Heart right ventricle (tissue), 16 donors: ENCODE measurements around the gene PIBF1. TPM values are rescaled to one million over a fixed set of nuclear protein-coding genes. Genes with fewer than 3 reads are reported as not detected.
"Not testable (repeated sequence)": the region's sequence is repeated elsewhere in the genome, so short reads cannot be mapped to it uniquely, and the experiment has no call there.

ENCODE experiments used
- ATAC-seq, 8 donors: fragments of 200-7000 bp; cut with Tn5 transposase; one replicate each; pipeline ENCODE4 v1.9.1; 2020; ENCODE audit warnings: mild to moderate bottlenecking in 8 of 8, moderate library complexity in 8 of 8, moderate number of reproducible peaks in 1 of 8
- DNase-seq, 2 donors: peaks; one replicate each; pipeline ENCODE4 v3.0.0-alpha.2; 2020
- H3K27ac ChIP-seq, 10 donors: fragments of 200-600 bp; sonication (generic) in 2 of 10; one replicate each; pipeline versions ENCODE4 v1.5.0 to v1.8.0; 2020 to 2022; ENCODE audit warnings: mild to moderate bottlenecking in 3 of 10
- H3K27me3 ChIP-seq, 7 donors: fragments of 200-600 bp; one replicate each; pipeline ENCODE4 v1.8.0; 2021 to 2022; ENCODE audit warnings: mild to moderate bottlenecking in 2 of 7
- H3K36me3 ChIP-seq, 9 donors: fragments of 200-600 bp; sonication (generic) in 1 of 9; one replicate each; pipeline versions ENCODE4 v1.5.0 to v1.8.0; 2020 to 2022; ENCODE audit warnings: mild to moderate bottlenecking in 2 of 9
- H3K4me1 ChIP-seq, 9 donors: fragments of 200-600 bp; sonication (generic) in 1 of 9; one replicate each; pipeline versions ENCODE4 v1.5.0 to v1.8.0; 2020 to 2022; ENCODE audit warnings: mild to moderate bottlenecking in 4 of 9
- H3K4me3 ChIP-seq, 10 donors: fragments of 200-600 bp; sonication (generic) in 2 of 10; one replicate each; pipeline versions ENCODE4 v1.5.0 to v1.8.0; 2020 to 2022; ENCODE audit warnings: mild to moderate bottlenecking in 7 of 10, moderate library complexity in 2 of 10
- H3K9me3 ChIP-seq, 11 donors: fragments of 200-600 bp in 10 of 11; sonication (generic) in 2 of 11; one replicate each; pipeline versions ENCODE4 v1.5.0 to v1.8.0; 2013 to 2022; ENCODE audit warnings: mild to moderate bottlenecking in 2 of 11, control low read depth in 1 of 11, moderate library complexity in 1 of 11
- WGBS, 2 donors: extraction: QIAGEN DNeasy Blood & Tissue Kit; methylation state at CpG; one replicate each; pipeline ENCODE4 v1.1.7; 2013; ENCODE audit warnings: inconsistent platforms in 1 of 2; 5-methylcytosine and 5-hydroxymethylcytosine counted together
- intact Hi-C, 10 donors: fragments of 100-400 bp; cut with DNase I; formaldehyde crosslinking; loops; one replicate each; pipeline versions ENCODE4 v1.11.1 to v1.14.2; 2022
- polyA plus RNA-seq, 2 donors: library from polyadenylated mRNA; stranded (reverse); fragments of 200-250 nt; gene quantifications; one replicate each; pipeline ENCODE4 v1.2.3, GENCODE V29; 2013
- total RNA-seq, 10 donors: library from RNA; stranded (reverse); fragmentation: NEBNext Ultra II Directional in 3 of 10; extraction: Animal tissue kit (Norgen Biotek cat#: 25700) in 3 of 10; gene quantifications; one replicate each; pipeline versions ENCODE4 v1.2.1 to v1.2.4, GENCODE V29; 2021 to 2023
- TF ChIP-seq, protein P1 (sequence below), 9 donors: fragments of 200-600 bp; sonication (generic) in 2 of 9; IDR thresholded peaks; one replicate each; pipeline versions ENCODE4 v1.5.0 to v1.8.0; 2021 to 2022; ENCODE audit warnings: antibody characterized with exemption in 9 of 9, mild to moderate bottlenecking in 5 of 9, moderate library complexity in 1 of 9
- donor health status: Arrhythmogenic right ventricular cardiomyopathy.
- donor health status: ischemic (EF 13 %, LVEDD 7.1; RV severe dilation, severe dysfunction).
- donor health status: healthy with polysubstance abuse.
- donor health status: DM: no; HTN: yes; CAD: no.
- donor health status: DM: no; HTN: no; CAD: no.
- donor health status: ischemic (EF 25% LVEDD 6.9; RV normal size, moderate dysfunction).
- donor health status: ischemic (EF 25% LVEDD 5.7; RV mildly dilated, moderate dysfunction).
- donor health status: healthy.
- donor health status: DM: yes; HTN: yes; CAD: no.
- donor health status: Ischemic cardiomyopathy.
- donor health status: ischemic (EF 35%, LVEDD 5.7; RV mildly dilated, moderate dysfunction).
- donor health status: nonischemic (EF 11% LVEDD 7.7; RV severe dilation, severe dysfunction).
- donor health status: DM: yes; HTN: yes; CAD: no.
- donor health status: PGD.
- donor health status: ischemic (EF 29% LVEDD 5.4; RV normal size, mild dysfunction).
- donor health status: nonischemic (EF 23%, LVEDD 6.1; RV moderate dilation, normal function).

The PIBF1 gene
- total and polyA plus RNA-seq, 12 donors, result 7.5 to 20.9 (median 16.7) TPM

DNA sequence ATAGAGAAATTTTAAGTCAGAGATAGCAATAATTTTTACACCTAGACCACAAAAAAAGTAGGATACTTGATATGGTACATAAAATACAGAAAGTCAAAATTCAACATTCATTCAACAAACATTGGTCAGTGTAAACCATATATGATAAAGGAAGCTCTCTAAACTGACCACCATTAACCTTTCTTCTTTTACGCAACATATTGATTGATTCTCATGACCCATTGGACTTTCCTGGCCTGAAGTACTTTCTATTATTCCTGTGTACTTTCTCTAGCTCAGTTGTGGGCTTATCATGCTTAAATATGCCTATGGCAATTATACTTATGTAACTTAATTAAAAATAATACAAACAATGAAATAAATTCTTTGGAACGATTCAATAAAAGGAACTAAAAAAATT, 10.7 kb downstream of the PIBF1 start:
- peaks cover 0 to 15% (median 0%) of the 10 kb centered on the region in 9 donors for H3K4me1 ChIP-seq
- peaks cover 0 to 71% (median 26%) of the 10 kb centered on the region in 9 donors for H3K36me3 ChIP-seq
- no peak for ATAC-seq
- TF ChIP-seq, protein P1, sequence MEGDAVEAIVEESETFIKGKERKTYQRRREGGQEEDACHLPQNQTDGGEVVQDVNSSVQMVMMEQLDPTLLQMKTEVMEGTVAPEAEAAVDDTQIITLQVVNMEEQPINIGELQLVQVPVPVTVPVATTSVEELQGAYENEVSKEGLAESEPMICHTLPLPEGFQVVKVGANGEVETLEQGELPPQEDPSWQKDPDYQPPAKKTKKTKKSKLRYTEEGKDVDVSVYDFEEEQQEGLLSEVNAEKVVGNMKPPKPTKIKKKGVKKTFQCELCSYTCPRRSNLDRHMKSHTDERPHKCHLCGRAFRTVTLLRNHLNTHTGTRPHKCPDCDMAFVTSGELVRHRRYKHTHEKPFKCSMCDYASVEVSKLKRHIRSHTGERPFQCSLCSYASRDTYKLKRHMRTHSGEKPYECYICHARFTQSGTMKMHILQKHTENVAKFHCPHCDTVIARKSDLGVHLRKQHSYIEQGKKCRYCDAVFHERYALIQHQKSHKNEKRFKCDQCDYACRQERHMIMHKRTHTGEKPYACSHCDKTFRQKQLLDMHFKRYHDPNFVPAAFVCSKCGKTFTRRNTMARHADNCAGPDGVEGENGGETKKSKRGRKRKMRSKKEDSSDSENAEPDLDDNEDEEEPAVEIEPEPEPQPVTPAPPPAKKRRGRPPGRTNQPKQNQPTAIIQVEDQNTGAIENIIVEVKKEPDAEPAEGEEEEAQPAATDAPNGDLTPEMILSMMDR (IDR thresholded peaks at IDR 0.05), result no peak
- DNase-seq, result no peak
- WGBS, 2 donors, result 95 to 98% methylated on average over 2 of the region's 2 CpGs
- H3K9me3 ChIP-seq, result no peaks in the 10 kb centered on the region
- no peaks in the 10 kb centered on the region for H3K27me3 ChIP-seq
- no peak overlapping the region for H3K4me3 ChIP-seq
- intact Hi-C loops, result no loop called here
- H3K27ac ChIP-seq, result no peak overlapping the region

DNA sequence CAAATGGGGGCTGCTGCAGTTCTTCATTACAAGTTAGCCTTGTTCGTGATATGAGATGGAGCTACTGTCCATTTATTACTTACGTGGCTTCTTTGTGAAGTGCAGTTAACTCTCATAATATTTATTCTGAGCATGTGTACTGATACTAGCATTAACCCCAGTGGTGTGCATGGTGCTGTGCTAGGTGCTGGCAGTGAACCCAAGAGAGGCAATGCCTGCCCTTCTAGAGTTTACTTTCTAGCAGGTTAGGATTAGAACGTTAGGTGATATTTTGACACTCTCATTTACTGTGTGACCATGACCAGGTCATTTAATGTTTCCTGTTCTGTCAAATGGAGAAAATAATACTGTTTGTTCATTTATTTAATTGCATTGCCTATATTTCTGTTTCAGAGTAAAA, 16.9 kb downstream of the PIBF1 start:
- ATAC-seq, result no peak
- TF ChIP-seq, protein P1 (IDR thresholded peaks at IDR 0.05), result no peak
- 64% methylated on average over 3 of the region's 3 CpGs for WGBS, 2 donors
- DNase-seq, result no peak
- H3K4me3 ChIP-seq, result no peak overlapping the region
- no peaks in the 10 kb centered on the region for H3K4me1 ChIP-seq
- peaks cover 0 to 88% (median 31%) of the 10 kb centered on the region in 9 donors for H3K36me3 ChIP-seq
- H3K27me3 ChIP-seq, result no peaks in the 10 kb centered on the region
- intact Hi-C loops, result no loop called here
- no peaks in the 10 kb centered on the region for H3K9me3 ChIP-seq
- H3K27ac ChIP-seq, result no peak overlapping the region

DNA sequence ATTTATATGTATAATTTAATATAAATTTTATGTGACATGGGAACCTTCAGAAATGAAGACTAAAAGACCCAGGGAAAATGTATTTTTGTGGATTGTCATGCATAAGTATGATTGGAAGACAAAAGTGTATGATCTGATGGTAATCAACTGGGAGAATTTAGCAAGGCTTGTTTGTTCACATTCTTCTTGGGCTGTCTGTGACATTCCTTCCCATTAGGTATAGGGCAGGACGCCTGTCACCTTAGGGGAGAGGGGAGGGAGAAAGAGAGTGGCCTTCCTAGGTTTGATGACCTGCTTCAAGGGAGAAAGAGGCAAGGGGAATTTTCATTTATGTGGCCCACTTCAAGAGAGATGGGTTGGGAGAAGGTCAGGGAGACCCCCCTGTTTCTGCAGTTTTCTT, 22.4 kb downstream of the PIBF1 start:
- H3K36me3 ChIP-seq, result peaks cover 0 to 73% (median 4%) of the 10 kb centered on the region in 9 donors
- H3K9me3 ChIP-seq, result peaks cover 0 to 6% (median 0%) of the 10 kb centered on the region in 11 donors
- no peak for DNase-seq
- no peaks in the 10 kb centered on the region for H3K27me3 ChIP-seq
- 92 to 96% methylated on average over 1 of the region's 1 CpG for whole genome bisulfite sequencing, 2 donors
- no peaks in the 10 kb centered on the region for H3K4me1 ChIP-seq
- H3K27ac ChIP-seq, result no peak overlapping the region
- H3K4me3 ChIP-seq, result no peak overlapping the region
- intact Hi-C loops, result loop anchor here in 3 of 10 donors (10.0 kb wide), 2 partner anchors 900 to 910 kb away; no protein-coding TSS in a partner anchor
- no peak for ATAC-seq
- TF ChIP-seq, protein P1 (IDR thresholded peaks at IDR 0.05), result no peak

DNA sequence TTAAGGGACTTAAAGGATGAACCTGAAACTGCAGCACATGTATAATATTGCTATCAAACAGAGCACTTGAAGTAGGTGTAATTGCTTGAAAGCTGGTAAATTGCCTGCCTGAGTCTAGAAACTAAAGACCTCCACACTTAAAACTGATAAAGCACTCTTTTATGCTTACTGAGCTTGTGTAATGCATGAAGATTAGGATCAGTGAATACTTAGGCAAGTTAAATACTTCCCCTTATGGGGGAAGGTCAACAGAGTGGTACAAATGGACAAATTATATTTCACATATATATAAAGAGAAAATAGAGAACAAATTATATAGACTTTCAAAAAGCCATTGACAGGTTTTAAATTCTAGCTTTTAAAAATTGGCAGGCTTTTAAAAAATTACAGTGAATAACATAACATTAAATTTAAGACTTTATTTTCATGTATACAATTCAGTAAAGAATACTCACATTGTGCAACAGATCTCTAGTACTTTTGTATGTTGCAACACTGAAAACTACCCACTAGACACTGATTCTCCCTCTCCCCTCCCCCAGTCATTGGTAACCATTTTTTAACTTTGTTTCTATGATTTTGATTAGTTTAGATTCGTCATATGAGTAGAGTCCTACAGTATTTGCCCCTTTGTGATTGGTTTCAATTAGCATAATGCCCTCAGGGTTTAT, 23.9 kb downstream of the PIBF1 start:
- H3K36me3 ChIP-seq, result peaks cover 0 to 60% (median 0%) of the 10 kb centered on the region in 9 donors
- peaks cover 0 to 6% (median 0%) of the 10 kb centered on the region in 11 donors for H3K9me3 ChIP-seq
- DNase-seq (no peak), ATAC-seq (no peak)
- no peaks in the 10 kb centered on the region for H3K4me1 ChIP-seq
- 98 to 100% methylated on average over 1 of the region's 1 CpG for WGBS, 2 donors
- TF ChIP-seq, protein P1 (IDR thresholded peaks at IDR 0.05), result no peak
- intact Hi-C loops, result loop anchor here in 3 of 10 donors (10.0 kb wide), 2 partner anchors 899 to 909 kb away; no protein-coding TSS in a partner anchor
- H3K4me3 ChIP-seq, result no peak overlapping the region
- H3K27me3 ChIP-seq, result no peaks in the 10 kb centered on the region
- no peak overlapping the region for H3K27ac ChIP-seq

DNA sequence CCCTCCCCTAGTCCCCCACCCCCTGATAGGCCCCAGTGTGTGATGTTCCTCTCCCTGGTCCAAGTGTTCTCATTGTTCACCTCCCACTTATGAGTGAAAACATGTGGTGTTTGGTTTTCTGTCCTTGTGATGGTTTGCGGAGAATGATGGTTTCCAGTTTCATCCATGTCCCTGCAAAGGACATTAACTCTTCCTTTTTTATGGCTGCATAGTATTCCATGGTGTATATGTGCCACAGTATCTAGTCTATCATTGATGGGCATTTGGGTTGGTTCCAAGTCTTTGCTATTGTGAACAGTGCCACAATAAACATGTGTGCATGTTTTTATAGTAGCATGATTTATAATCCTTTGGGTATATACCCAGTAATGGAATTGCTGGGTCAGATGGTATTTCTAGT, 24.6 kb downstream of the PIBF1 start:
- 100% methylated on average over 1 of the region's 1 CpG for WGBS, 2 donors
- DNase-seq, H3K27ac ChIP-seq, H3K4me3 ChIP-seq, H3K9me3 ChIP-seq, H3K27me3 ChIP-seq, H3K4me1 ChIP-seq, ATAC-seq: not testable (repeated sequence)
- intact Hi-C loops, result loop anchor here in 3 of 10 donors (10.0 kb wide), 2 partner anchors 898 to 908 kb away; no protein-coding TSS in a partner anchor
- peaks cover 0 to 53% (median 0%) of the 10 kb centered on the region in 9 donors for H3K36me3 ChIP-seq
